ENCODE data around the gene CHRDL2.

Gene CHRDL2

GRCh38 chr11:74699615-74700396, 31.4 kb downstream of the CHRDL2 start:
- TF ChIP-seq POLR2AphosphoS5 (IDR thresholded peaks at IDR 0.05; ENCODE audit: low read depth, low read length) (no peak), REST (IDR thresholded peaks at IDR 0.05; ENCODE audit: insufficient read depth in 1 of 2, low read depth in 2 of 2, low read length in 2 of 2) (no peak), SIN3A (IDR thresholded peaks at IDR 0.05; ENCODE audit: borderline replicate concordance, insufficient read depth, low read length) (no peak), TAF1 (IDR thresholded peaks at IDR 0.05; ENCODE audit: borderline replicate concordance, insufficient read depth, low read length) (no peak), FOXP2 (optimal IDR thresholded peaks at IDR 0.05; ENCODE audit: borderline replicate concordance, extremely low read depth, extremely low read length, insufficient read depth) (no peak)

GRCh38 chr11:74697722-74698121, 33.5 kb downstream of the CHRDL2 start:
- TF ChIP-seq SIN3A (IDR thresholded peaks at IDR 0.05; ENCODE audit: borderline replicate concordance, insufficient read depth, low read length) (no peak), POLR2AphosphoS5 (IDR thresholded peaks at IDR 0.05; ENCODE audit: low read depth, low read length) (no peak)

- TF ChIP-seq POLR2AphosphoS5 (IDR thresholded peaks at IDR 0.05; ENCODE audit: low read depth, low read length), result no peak
- no peak for TF ChIP-seq SIN3A (IDR thresholded peaks at IDR 0.05; ENCODE audit: borderline replicate concordance, insufficient read depth, low read length)
- no peak for TF ChIP-seq TAF1 (IDR thresholded peaks at IDR 0.05; ENCODE audit: borderline replicate concordance, insufficient read depth, low read length)
- no peak for TF ChIP-seq FOXP2 (optimal IDR thresholded peaks at IDR 0.05; ENCODE audit: borderline replicate concordance, extremely low read depth, extremely low read length, insufficient read depth)
- no peak for TF ChIP-seq REST (IDR thresholded peaks at IDR 0.05; ENCODE audit: insufficient read depth in 1 of 2, low read depth in 2 of 2, low read length in 2 of 2)
Measured at GRCh38 chr11:74696939-74697675, 34.1 kb downstream of the CHRDL2 start.

DNA sequence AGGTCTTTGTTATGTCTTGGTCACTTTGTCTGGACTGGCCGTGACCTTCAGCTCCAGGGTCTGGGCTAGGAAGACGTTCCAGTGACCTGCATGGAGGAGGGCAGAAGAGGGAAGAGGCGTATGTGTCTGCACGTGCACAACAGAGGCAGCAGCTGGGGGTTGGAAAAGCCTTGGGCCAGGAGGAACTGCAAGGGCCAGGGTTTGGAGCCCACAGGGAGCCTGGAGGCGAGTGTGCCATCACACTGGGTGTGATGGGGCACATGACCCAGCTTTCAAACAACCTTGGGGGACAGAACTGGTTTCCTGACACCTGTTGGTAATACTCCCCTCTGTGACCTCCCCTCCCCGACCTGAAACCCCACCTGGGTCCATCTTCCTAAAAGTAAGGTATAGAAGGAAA, 34.7 kb downstream of the CHRDL2 start:
- TF ChIP-seq FOXP2 (optimal IDR thresholded peaks at IDR 0.05; ENCODE audit: borderline replicate concordance, extremely low read depth, extremely low read length, insufficient read depth) (no peak), POLR2AphosphoS5 (IDR thresholded peaks at IDR 0.05; ENCODE audit: low read depth, low read length) (no peak), SIN3A (IDR thresholded peaks at IDR 0.05; ENCODE audit: borderline replicate concordance, insufficient read depth, low read length) (no peak), TAF1 (IDR thresholded peaks at IDR 0.05; ENCODE audit: borderline replicate concordance, insufficient read depth, low read length) (no peak), REST (IDR thresholded peaks at IDR 0.05; ENCODE audit: insufficient read depth in 1 of 2, low read depth in 2 of 2, low read length in 2 of 2) (no peak)

- no peak for TF ChIP-seq SIN3A (IDR thresholded peaks at IDR 0.05; ENCODE audit: borderline replicate concordance, insufficient read depth, low read length)
- no peak for TF ChIP-seq REST (IDR thresholded peaks at IDR 0.05; ENCODE audit: insufficient read depth in 1 of 2, low read depth in 2 of 2, low read length in 2 of 2)
- TF ChIP-seq POLR2AphosphoS5 (IDR thresholded peaks at IDR 0.05; ENCODE audit: low read depth, low read length), result no peak
- no peak for TF ChIP-seq FOXP2 (optimal IDR thresholded peaks at IDR 0.05; ENCODE audit: borderline replicate concordance, extremely low read depth, extremely low read length, insufficient read depth)
- no peak for TF ChIP-seq TAF1 (IDR thresholded peaks at IDR 0.05; ENCODE audit: borderline replicate concordance, insufficient read depth, low read length)
Measured at GRCh38 chr11:74695705-74696280, 35.4 kb downstream of the CHRDL2 start.

All from PFSK-1 (cell line).